ENCODE measurements around the gene TNFAIP2. TPM values are rescaled to one million over a fixed set of nuclear protein-coding genes. Genes with fewer than 3 reads are reported as not detected.
A peak's percentile ranks its signal among the peaks of the same experiment; 100 is the strongest.

TNFAIP2 gene
- total and polyA plus RNA-seq, 9 of the 15 experiments (the other 6 are each of a cell fraction or from before 2014, with no cell fraction given) = 22.6 to 68.6 (median 44.6) TPM

GRCh38 chr14:103105580-103106150 is 17.6 kb upstream of the TNFAIP2 start:
- POLR2A ChIA-PET = interaction anchor here (0.7 to 1.8 kb wide), 6 partner anchors 10 to 233 kb away, joined by 3 to 11 read pairs (median 4); partner anchors contain the start of genes EIF5 and TNFAIP2

More at GRCh38 chr14:103105580-103106150, 17.6 kb upstream of the TNFAIP2 start:
- no TSS peak for BruUV-seq (replicated peaks)
- TF ChIP-seq TFAP4 (CRISPR knock-in tag; IDR thresholded peaks at IDR 0.05; ENCODE audit: borderline replicate concordance) = 0 out of 2 replicates have a peak, but pooled peaks have one; percentile 14
- TF ChIP-seq CTCF (IDR thresholded peaks at IDR 0.05 in 2 of 3, conservative IDR thresholded peaks at IDR 0.05 in 1 of 3; ENCODE audit: insufficient read depth in 2 of 3, low read depth in 1 of 3, low read length in 3 of 3) = peak in 2 of 3 experiments; percentile 20 to 37; a peak in 2 of 6 replicates
- no peak for TF ChIP-seq SIRT6 (IDR thresholded peaks at IDR 0.05; ENCODE audit: low read depth, low read length)
- Histone ChIP-seq H3K4me2 (ENCODE audit: insufficient read depth, low read length) (no peak overlapping the region), H4K20me1 (replicated peaks; ENCODE audit: control insufficient read depth, insufficient read depth, low read length) (no peaks in the 10 kb centered on the region), H3K9me3 (replicated peaks; ENCODE audit: control insufficient read depth, insufficient read depth, low read depth, low read length) (no peaks in the 10 kb centered on the region), H2AFZ (ENCODE audit: low read depth, low read length) (no peak overlapping the region), H3K9ac (ENCODE audit: insufficient read depth in 1 of 2, low read depth in 2 of 2, low read length in 2 of 2) (peak overlapping the region in 1 of 2 experiments; percentile 55; a peak in 1 of 4 replicates), H3K27ac (ENCODE audit: extremely low read depth, low read depth, low read length) (no peak overlapping the region), H3K4me1 (replicated peaks in 1 of 2; ENCODE audit: control insufficient read depth in 2 of 2, insufficient read depth in 2 of 2, low read length in 2 of 2) (peaks cover 31 to 87% of the 10 kb centered on the region in 2 experiments), H3K9me1 (ENCODE audit: control insufficient read depth, insufficient read depth, low read length) (no peaks in the 10 kb centered on the region), H3K4me3 (no peak overlapping the region), H3K27me3 (ENCODE audit: control insufficient read depth in 2 of 2, insufficient read depth in 2 of 2, low read length in 2 of 2) (no peaks in the 10 kb centered on the region), H3K79me2 (ENCODE audit: control insufficient read depth, insufficient read depth, low read length) (no peaks in the 10 kb centered on the region; the same call in 2 of the 3 replicates), H3K36me3 (ENCODE audit: control insufficient read depth, insufficient read depth, low read length) (peaks cover 6% of the 10 kb centered on the region; the same call in 1 of the 3 replicates)
- 76% methylated on average over 7 of the region's 9 CpGs for WGBS (ENCODE audit: insufficient coverage, low coverage, missing lambda C conversion rate)
- DNase-seq (ENCODE audit: extremely low read depth in 1 of 4, low spot score in 3 of 4) (peak in 1 of 4 experiments; percentile 14), ATAC-seq (no peak), FAIRE-seq (no peak)
- intact Hi-C loops (cut with micrococcal nuclease) = loop anchor here (2.0 kb wide), 2 partner anchors 35 to 187 kb away; no protein-coding TSS in a partner anchor
- CTCF ChIA-PET (ENCODE audit: low intra/inter-chr PET ratio) = interaction anchor here (1.1 to 2.9 kb wide), 4 partner anchors 36 to 188 kb away, joined by 3 to 10 read pairs (median 8); no protein-coding TSS in a partner anchor
- in situ Hi-C loops (cut with MboI) = loop anchor here (10.0 kb wide), 1 partner anchor 189 kb away; no protein-coding TSS in a partner anchor

Data from K562 (cell line).